Activated naive CD8-positive, alpha-beta T cell treated with anti-CD3 and anti-CD28 coated beads for 36 hours (primary cell): ENCODE results near the gene APOL2. TPM values are rescaled to one million over a fixed set of nuclear protein-coding genes. Genes with fewer than 3 reads are reported as not detected.
"Not testable (repeated sequence)": the region's sequence is repeated elsewhere in the genome, so short reads cannot be mapped to it uniquely, and the experiment has no call there.

Source experiments
- DNase-seq: peaks from one replicate; pipeline ENCODE4 v3.0.0; 2021
- H3K27ac Mint-ChIP-seq: one replicate; pipeline ENCODE4 v1.8.0; 2022; ENCODE audit warnings: mild to moderate bottlenecking, moderate library complexity, mixed read lengths
- H3K27me3 Mint-ChIP-seq: one replicate; pipeline ENCODE4 v1.8.0; 2022; ENCODE audit warnings: mild to moderate bottlenecking, mixed read lengths
- H3K36me3 Mint-ChIP-seq: one replicate; pipeline ENCODE4 v1.8.0; 2021; ENCODE audit warnings: mild to moderate bottlenecking, mixed read lengths
- H3K4me1 Mint-ChIP-seq: one replicate; pipeline ENCODE4 v1.8.0; 2021; ENCODE audit warnings: mixed read lengths
- H3K4me3 Mint-ChIP-seq: one replicate; pipeline ENCODE4 v1.8.0; 2022; ENCODE audit warnings: mild to moderate bottlenecking, moderate library complexity, mixed read lengths
- H3K9me3 Mint-ChIP-seq: one replicate; pipeline ENCODE4 v1.8.0; 2022; ENCODE audit warnings: mixed read lengths
- total RNA-seq, 2 experiments: library from RNA; stranded (reverse); gene quantifications; one replicate each; pipeline ENCODE4 v1.2.3, GENCODE V29; 2021

Gene APOL2
- total RNA-seq, 2 experiments from 2014 or later = 54.3 to 57.0 TPM

DNA sequence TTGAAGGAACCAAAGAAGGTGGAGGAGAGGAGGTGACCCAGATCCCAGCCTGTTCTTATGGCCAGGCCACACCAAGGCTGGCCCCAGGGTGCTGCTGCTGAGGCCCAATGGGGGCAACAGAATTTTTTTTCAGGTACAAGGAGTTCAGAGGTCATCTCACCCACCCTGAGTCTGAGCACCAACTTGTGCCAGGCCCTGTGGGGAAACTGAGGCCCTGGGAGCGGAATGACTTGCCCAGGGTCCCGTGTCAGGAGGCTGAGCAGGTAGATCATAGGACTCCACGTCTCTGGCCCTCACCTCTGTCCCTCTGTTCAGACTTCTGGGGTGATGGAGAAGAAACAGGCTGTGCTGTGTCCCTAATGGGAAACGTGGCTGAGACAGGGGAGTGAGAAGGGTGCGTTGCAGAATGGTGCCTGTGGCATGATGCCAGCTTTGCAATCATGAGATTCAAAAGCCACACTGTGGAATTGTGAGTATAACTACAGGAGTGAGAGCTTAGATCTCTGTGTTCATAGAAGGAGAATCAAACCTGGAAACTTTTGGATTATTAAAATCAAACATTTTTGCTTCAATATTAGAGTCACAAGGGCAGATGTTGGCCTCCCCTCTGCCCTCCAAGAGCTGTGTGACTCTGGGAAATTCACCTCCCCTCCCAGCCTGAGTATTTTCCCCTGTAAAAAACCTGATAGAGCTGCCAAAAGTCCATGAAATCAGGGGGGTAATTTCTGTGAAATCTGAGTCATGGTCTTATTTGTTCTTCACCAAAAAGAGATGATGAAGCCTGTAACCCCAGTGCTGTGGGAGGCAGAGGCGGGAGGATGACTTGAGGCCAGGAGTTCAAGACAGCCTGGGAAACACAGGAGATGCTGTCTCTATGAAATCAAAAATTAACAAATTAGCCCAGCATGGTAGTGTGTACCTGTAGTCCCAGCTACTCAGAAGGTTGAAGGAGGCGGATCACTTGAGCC lies 14.5 kb upstream of the APOL2 start:
- Mint-ChIP-seq H3K4me1 (peaks cover 46% of the 10 kb centered on the region), H3K36me3 (peaks cover 21% of the 10 kb centered on the region), H3K27me3 (no peaks in the 10 kb centered on the region), H3K27ac (peak overlapping the region; percentile 91), H3K4me3 (peak overlapping the region; percentile 91), H3K9me3 (peaks cover 3% of the 10 kb centered on the region)
- DNase-seq = peak; percentile 35

DNA sequence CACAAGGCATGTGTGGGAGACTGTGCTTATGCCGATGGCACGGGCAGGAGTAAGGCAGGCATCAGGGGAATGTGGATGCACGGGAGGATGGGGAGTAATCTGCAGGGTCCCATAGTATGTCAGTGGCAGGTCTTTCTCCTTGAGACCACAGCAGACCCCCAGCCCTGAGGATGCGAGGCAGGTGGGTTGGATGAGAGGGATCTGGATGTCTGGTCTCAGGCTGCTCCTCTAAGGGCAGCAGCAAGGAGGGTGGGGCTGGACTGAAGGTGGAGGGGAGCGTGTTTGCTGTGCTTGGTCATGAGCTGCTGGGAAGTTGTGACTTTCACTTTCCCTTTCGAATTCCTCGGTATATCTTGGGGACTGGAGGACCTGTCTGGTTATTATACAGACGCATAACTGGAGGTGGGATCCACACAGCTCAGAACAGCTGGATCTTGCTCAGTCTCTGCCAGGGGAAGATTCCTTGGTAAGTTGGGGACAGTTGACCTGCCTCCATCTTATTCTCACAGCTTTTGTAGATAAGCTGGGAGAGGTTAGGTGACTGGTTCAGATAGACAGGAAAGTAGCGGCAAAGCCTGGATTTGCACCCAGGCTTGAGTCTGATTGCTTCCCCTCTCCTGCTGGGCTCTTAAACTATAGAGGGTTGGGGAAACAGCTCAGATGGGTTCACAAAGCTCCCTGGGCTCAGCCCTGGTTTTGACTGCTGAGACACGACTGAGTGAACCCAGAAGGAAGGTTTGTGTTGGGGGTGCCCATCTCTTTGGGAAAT lies 13.6 kb upstream of the APOL2 start, which contains the start of gene APOL1:
TSS of gene APOL1 (plus strand) at position 380 of the 769 bp plus-strand sequence. CDS start 1,823 bp downstream, outside the sequence.
- Mint-ChIP-seq H3K9me3 (peaks cover 5% of the 10 kb centered on the region), H3K4me1 (peaks cover 39% of the 10 kb centered on the region), H3K4me3 (peak within 1 kb of the TSS; percentile 91), H3K36me3 (peaks cover 13% of the 10 kb centered on the region), H3K27me3 (no peaks in the 10 kb centered on the region), H3K27ac (peak within 1 kb of the TSS; percentile 91)
- peak; percentile 58 for DNase-seq

- H3K9me3 Mint-ChIP-seq, H3K4me3 Mint-ChIP-seq, DNase-seq, H3K27me3 Mint-ChIP-seq, H3K27ac Mint-ChIP-seq: not testable (repeated sequence)
- Mint-ChIP-seq H3K4me1 (peaks cover 35% of the 10 kb centered on the region), H3K36me3 (peaks cover 13% of the 10 kb centered on the region)
Measured at GRCh38 chr22:36251979-36252608, 12.8 kb upstream of the APOL2 start.

GRCh38 chr22:36250292-36250960 lies 11.1 kb upstream of the APOL2 start:
- not testable (repeated sequence) for H3K27ac Mint-ChIP-seq

DNA sequence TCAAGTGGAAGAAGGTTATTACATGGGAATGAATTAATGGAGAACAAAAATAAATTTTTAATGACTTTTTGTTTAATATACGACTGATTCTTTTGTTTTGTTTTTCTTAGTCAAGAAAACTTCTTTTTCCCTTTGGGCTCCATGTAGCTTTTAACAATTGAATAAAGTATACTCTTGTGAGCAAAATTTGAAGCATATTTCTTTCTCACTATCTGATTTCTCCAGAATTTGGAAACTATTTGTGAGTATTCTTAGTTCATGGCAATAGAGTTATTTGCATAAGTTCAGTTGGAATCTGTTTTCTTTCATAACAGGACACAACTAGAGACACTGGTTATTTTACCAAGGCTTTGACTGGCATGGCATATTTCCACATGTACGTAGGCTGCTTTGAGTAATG lies 9.8 kb upstream of the APOL2 start:
- H3K9me3 Mint-ChIP-seq = peaks cover 5% of the 10 kb centered on the region
- H3K27me3 Mint-ChIP-seq = no peaks in the 10 kb centered on the region
- peaks cover 11% of the 10 kb centered on the region for H3K4me1 Mint-ChIP-seq
- no peak overlapping the region for H3K4me3 Mint-ChIP-seq
- no peak overlapping the region for H3K27ac Mint-ChIP-seq
- DNase-seq = no peak
- peaks cover 3% of the 10 kb centered on the region for H3K36me3 Mint-ChIP-seq

More at GRCh38 chr22:36250292-36250960, 11.1 kb upstream of the APOL2 start:
- H3K27me3 Mint-ChIP-seq, H3K4me3 Mint-ChIP-seq, H3K36me3 Mint-ChIP-seq, H3K9me3 Mint-ChIP-seq, DNase-seq: not testable (repeated sequence)
- peaks cover 21% of the 10 kb centered on the region for H3K4me1 Mint-ChIP-seq

DNA sequence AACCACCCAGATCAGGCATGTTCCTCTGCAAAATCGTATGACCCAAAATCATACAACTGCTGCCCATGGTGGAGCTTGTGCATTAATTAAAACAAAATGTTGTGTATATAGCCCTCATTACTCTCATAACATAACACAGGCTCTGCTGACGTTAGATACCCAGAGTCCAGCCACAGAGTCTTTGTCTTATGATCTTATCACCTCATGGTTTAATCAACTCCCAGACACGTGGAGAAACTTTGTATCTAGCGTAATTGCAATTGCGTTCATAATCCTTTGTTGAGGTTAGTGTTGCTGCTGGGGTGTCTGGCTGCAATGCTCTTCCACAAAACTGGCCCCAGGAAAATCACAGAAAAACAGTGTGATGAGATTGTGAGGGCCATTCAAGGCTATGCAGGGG lies 8.6 kb upstream of the APOL2 start:
- Mint-ChIP-seq H3K4me1 (peaks cover 5% of the 10 kb centered on the region), H3K27ac (no peak overlapping the region), H3K36me3 (no peaks in the 10 kb centered on the region), H3K4me3 (no peak overlapping the region), H3K27me3 (no peaks in the 10 kb centered on the region), H3K9me3 (peaks cover 5% of the 10 kb centered on the region)
- no peak for DNase-seq

DNA sequence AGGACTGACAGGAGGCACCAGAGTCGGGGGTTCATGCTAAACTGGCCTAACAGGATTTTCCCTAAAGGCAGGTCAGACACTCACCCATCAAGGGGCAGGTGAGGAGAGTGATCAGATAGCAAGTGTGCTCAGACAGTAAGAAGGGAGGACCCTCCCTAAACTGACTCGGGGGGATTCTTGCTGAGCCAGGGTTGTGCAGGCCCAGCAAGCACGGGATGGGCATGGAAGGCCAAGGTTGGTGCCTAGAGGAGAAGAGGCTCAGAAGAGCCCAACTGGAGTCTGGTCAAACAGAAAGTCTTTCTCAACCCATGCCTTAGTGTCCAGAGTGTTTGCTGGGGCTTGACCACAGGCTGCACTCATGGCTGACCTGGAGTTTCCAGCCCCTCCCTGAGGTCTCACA lies 7.4 kb upstream of the APOL2 start:
- no peak overlapping the region for H3K4me3 Mint-ChIP-seq
- H3K27ac Mint-ChIP-seq = no peak overlapping the region
- H3K36me3 Mint-ChIP-seq = no peaks in the 10 kb centered on the region
- no peaks in the 10 kb centered on the region for H3K27me3 Mint-ChIP-seq
- DNase-seq = no peak
- peaks cover 10% of the 10 kb centered on the region for H3K9me3 Mint-ChIP-seq
- H3K4me1 Mint-ChIP-seq = no peaks in the 10 kb centered on the region

DNA sequence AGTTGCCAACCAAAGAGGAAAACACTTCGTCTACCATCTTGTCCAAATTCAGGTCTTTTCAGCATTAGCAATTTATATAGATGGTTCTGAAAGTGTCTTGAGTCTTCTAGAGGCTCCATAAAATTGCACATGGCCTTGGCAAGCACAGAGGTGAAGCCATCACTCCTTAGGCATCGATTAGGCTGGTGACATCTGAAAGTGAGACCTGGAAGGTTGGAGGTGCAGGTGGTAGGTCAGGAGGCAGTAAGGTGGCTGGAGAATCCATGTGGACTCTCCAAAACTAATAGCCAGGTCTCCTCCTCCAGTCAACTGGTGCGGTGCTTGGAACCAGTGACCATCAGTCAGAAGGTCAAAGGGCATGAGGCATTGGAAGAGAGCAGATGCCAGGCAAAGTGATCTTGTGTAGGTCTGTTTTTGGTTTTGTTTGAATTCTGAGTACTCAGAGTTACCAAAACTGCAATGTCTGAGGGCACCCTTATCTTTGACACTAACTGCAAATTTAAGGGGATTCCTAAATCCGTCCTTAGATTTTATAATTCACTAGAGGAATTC lies 6.6 kb upstream of the APOL2 start:
- H3K4me3 Mint-ChIP-seq = no peak overlapping the region
- no peaks in the 10 kb centered on the region for H3K36me3 Mint-ChIP-seq
- DNase-seq = no peak
- H3K4me1 Mint-ChIP-seq = no peaks in the 10 kb centered on the region
- no peaks in the 10 kb centered on the region for H3K27me3 Mint-ChIP-seq
- H3K27ac Mint-ChIP-seq = no peak overlapping the region
- H3K9me3 Mint-ChIP-seq = peaks cover 10% of the 10 kb centered on the region

DNA sequence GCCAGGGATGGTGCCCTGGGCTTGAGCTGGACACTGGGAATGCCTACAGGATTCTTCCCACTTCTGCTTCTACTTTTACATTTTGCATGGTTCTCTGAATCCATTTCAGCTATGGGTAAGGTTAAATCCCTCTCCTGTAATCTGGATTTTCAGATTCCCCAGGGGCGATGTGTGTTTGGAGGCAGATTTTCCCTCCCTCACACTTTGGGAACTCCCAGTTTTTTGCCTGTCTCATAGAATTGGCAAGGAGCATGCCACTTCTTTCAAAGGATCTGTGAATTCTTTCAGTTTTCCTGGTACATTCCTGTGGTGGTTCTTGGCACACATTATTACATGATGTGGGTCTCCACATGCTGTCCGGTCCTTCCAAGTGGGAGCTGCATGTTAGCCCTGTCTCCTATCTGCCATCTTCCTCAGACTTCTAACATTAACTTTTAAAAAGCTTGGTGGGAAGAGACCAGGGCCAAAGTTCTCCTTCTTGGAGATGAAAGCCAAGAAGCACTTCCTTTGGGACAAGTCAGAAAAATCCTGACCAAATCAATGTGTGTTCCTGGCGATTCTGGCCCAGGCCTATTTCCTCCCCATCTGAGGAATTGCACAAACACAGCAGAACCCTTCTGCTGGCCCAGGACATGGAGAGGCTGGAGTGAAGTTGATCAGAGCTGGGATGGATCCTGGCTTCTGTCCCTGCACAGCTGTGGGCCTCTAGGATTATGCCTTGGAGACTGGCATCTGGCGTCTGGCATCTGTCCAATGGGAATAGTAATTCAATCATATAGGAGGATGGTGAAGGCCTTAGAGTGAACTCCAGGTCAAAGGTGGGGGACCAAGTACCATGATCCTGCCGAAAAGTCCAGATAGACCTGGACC lies 5.4 kb upstream of the APOL2 start:
- DNase-seq = no peak
- H3K4me3 Mint-ChIP-seq = no peak overlapping the region
- H3K36me3 Mint-ChIP-seq = no peaks in the 10 kb centered on the region
- peaks cover 3% of the 10 kb centered on the region for H3K4me1 Mint-ChIP-seq
- peaks cover 10% of the 10 kb centered on the region for H3K9me3 Mint-ChIP-seq
- no peak overlapping the region for H3K27ac Mint-ChIP-seq
- H3K27me3 Mint-ChIP-seq = no peaks in the 10 kb centered on the region

- Mint-ChIP-seq H3K4me3 (no peak overlapping the region), H3K9me3 (peaks cover 8% of the 10 kb centered on the region), H3K27ac (no peak overlapping the region), H3K36me3 (peaks cover 4% of the 10 kb centered on the region), H3K4me1 (peaks cover 10% of the 10 kb centered on the region), H3K27me3 (no peaks in the 10 kb centered on the region)
- no peak for DNase-seq
Measured at GRCh38 chr22:36243986-36244385, 4.7 kb upstream of the APOL2 start.

- no peak for DNase-seq
- Mint-ChIP-seq H3K27me3 (no peaks in the 10 kb centered on the region), H3K9me3 (peaks cover 7% of the 10 kb centered on the region), H3K27ac (peak overlapping the region; percentile 97), H3K4me3 (peak overlapping the region; percentile 86), H3K4me1 (peaks cover 48% of the 10 kb centered on the region), H3K36me3 (peaks cover 49% of the 10 kb centered on the region)
Measured at GRCh38 chr22:36239150-36239400, 252 bp downstream of the APOL2 start.

DNA sequence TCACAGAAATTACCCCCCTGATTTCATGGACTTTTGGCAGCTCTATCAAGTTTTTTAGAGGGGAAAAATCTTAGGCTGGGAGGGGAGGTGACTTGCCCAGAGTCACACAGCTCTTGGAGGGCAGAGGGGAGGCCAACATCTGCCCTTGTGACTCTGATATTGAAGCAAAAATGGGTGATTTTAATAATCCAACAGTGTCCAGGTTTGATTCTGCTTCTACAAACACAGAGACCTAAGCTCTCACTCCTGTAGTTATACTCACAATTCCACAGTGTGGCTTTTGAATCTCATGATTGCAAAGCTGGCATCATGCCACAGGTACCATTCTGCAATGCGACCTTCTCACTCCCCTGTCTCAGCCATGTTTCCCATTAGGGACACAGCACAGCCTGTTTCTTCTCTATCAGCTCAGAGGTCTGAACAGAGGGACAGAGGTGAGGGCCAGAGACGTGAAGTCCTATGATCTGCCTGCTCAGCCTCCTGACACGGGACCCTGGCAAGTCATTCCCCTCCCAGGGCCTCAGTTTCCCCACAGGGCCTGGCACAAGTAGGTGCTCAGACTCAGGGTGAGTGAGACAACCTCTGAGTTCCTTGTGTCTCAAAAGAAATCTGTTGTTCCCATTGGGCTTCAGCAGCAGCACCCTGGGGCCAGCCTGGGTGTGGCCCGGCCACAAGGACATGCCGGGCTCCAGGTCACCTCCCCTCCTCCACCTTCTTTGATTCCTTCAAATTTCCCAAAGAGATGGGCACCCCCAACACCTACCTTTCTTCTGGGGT lies 766 bp downstream of the APOL2 start:
- Mint-ChIP-seq H3K4me1 (peaks cover 53% of the 10 kb centered on the region), H3K36me3 (peaks cover 52% of the 10 kb centered on the region), H3K27me3 (no peaks in the 10 kb centered on the region), H3K27ac (peak overlapping the region; percentile 97), H3K9me3 (peaks cover 7% of the 10 kb centered on the region), H3K4me3 (peak overlapping the region; percentile 86)
- DNase-seq = no peak
